ENCODE results near the gene MUC6.

GRCh38 chr11:1012291-1012690, 24.2 kb downstream of the MUC6 start:
- no peak for TF ChIP-seq ZNF26 (tag by site-specific recombination; IDR thresholded peaks at IDR 0.05)
- TF ChIP-seq ZBTB7A (tag by site-specific recombination; IDR thresholded peaks at IDR 0.05; ENCODE audit: low read depth) = no peak
- no peak for TF ChIP-seq CTCF (tag by site-specific recombination; IDR thresholded peaks at IDR 0.05)
- no peak for TF ChIP-seq ZBTB26 (tag by site-specific recombination; optimal IDR thresholded peaks at IDR 0.05)
